HepG2 (cell line): ENCODE results near the gene UBE2S. TPM values are rescaled to one million over a fixed set of nuclear protein-coding genes. Genes with fewer than 3 reads are reported as not detected.

Source experiments
- ATAC-seq: fragments of 200-7000 bp; cut with Tn5 transposase; 3 replicates; pipeline ENCODE4 v1.9.1; 2020; ENCODE audit warnings: mild to moderate bottlenecking, moderate library complexity
- BruUV-seq: library from RNA; stranded (reverse); fragments of 400-500 nt; replicated peaks from 2 replicates; lab custom pipeline; 2021; lab: Mats Ljungman, UMichigan
- CTCF ChIA-PET: fragments of 300-600 bp; formaldehyde crosslinking; extraction: SDS; loops from one replicate; lab custom pipeline; 2021; ENCODE audit warnings: low total read pairs, inconsistent platforms, low intra/inter-chr PET ratio; lab: Yijun Ruan, JAX
- POLR2A ChIA-PET: fragments of 350-600 bp; sonication (Branson Sonifier 250); formaldehyde crosslinking; loops from one replicate; lab custom pipeline; 2020; ENCODE audit warnings: antibody characterized with exemption, inconsistent platforms; lab: Yijun Ruan, JAX
- DNase-seq: peaks from one replicate; pipeline ENCODE4 v3.0.0-alpha.2; 2015; ENCODE audit warnings: low spot score
- FAIRE-seq: peaks from 3 replicates; lab custom pipeline; 2011; peaks lifted over from hg19 to GRCh38; lab: Jason Lieb, UNC
- H2AFZ ChIP-seq: one replicate; pipeline ENCODE4 v1.6.1; 2011; ENCODE audit warnings: low read length, inconsistent platforms
- H3K27ac ChIP-seq: fragments of 300-600 bp; 3 replicates; pipeline ENCODE4 v1.8.0; 2011; ENCODE audit warnings: mixed run types, mild to moderate bottlenecking, mixed read lengths, low read length, inconsistent platforms; ENCODE audit not compliant: insufficient read depth; ENCODE audit errors: extremely low read length
- H3K27me3 ChIP-seq, 2 experiments: fragments of 200-600 bp in 1 of 2; 2 replicates in 1 of 2; 3 replicates in 1 of 2; pipeline versions ENCODE4 v1.6.0 to v1.8.0; 2011; ENCODE audit warnings: low read length in 2 of 2, mild to moderate bottlenecking in 2 of 2, moderate library complexity in 2 of 2, inconsistent platforms in 1 of 2; ENCODE audit not compliant: insufficient read depth in 2 of 2, control insufficient read depth in 1 of 2
- H3K36me3 ChIP-seq, 2 experiments: fragments of 200-600 bp in 1 of 2; replicated peaks in 1 of 2; 2 replicates in 1 of 2; 3 replicates in 1 of 2; pipeline versions ENCODE4 v1.5.1 to v1.8.0; 2011; ENCODE audit warnings: low read length in 2 of 2, inconsistent platforms in 1 of 2; ENCODE audit not compliant: insufficient read depth in 2 of 2, control insufficient read depth in 1 of 2
- H3K4me1 ChIP-seq: 2 replicates; pipeline ENCODE4 v1.5.1; 2012; ENCODE audit warnings: low read length, inconsistent platforms; ENCODE audit not compliant: insufficient read depth
- H3K4me2 ChIP-seq: 2 replicates; pipeline ENCODE4 v1.6.0; 2011; ENCODE audit warnings: low read depth, low read length, inconsistent platforms
- H3K4me3 ChIP-seq, 3 experiments: fragments of 200-600 bp in 1 of 3; sonication (generic), shearing (Covaris generic) in 1 of 3; replicated peaks in 1 of 3; 2 replicates each; pipeline ENCODE4 v1.5.1; 2011 to 2016; ENCODE audit warnings: low read length in 3 of 3, inconsistent platforms in 2 of 3, low read depth in 2 of 3, mild to moderate bottlenecking in 2 of 3, control low read depth in 1 of 3, mixed read lengths in 1 of 3; ENCODE audit not compliant: insufficient read depth in 1 of 3
- H3K79me2 ChIP-seq: one replicate; pipeline ENCODE4 v1.6.1; 2011; ENCODE audit warnings: low read length, inconsistent platforms; ENCODE audit not compliant: insufficient read depth
- H3K9ac ChIP-seq: 2 replicates; pipeline ENCODE4 v1.6.0; 2011; ENCODE audit warnings: mild to moderate bottlenecking, low read depth, low read length, inconsistent platforms; ENCODE audit not compliant: insufficient read depth
- H3K9me3 ChIP-seq: 2 replicates; pipeline ENCODE4 v1.5.1; 2012; ENCODE audit warnings: mild to moderate bottlenecking, low read length
- H4K20me1 ChIP-seq: 2 replicates; pipeline ENCODE4 v1.6.0; 2011; ENCODE audit warnings: inconsistent platforms, mild to moderate bottlenecking, low read length, moderate library complexity; ENCODE audit not compliant: insufficient read depth
- ATAD3A ChIP-seq: sonication (generic); formaldehyde crosslinking; IDR thresholded peaks from 2 replicates; pipeline ENCODE4 v1.4.0; 2020; ENCODE audit warnings: missing genetic modification reagents
- BRD4 ChIP-seq: sonication (generic); formaldehyde crosslinking; IDR thresholded peaks from 2 replicates; pipeline ENCODE4 v1.4.0; 2020; ENCODE audit warnings: missing genetic modification reagents
- HOXD1 ChIP-seq: sonication (generic); formaldehyde crosslinking; IDR thresholded peaks from 2 replicates; pipeline ENCODE4 v1.5.0; 2020; ENCODE audit warnings: missing genetic modification reagents
- KDM5B ChIP-seq: sonication (generic); formaldehyde crosslinking; IDR thresholded peaks from 2 replicates; pipeline ENCODE4 v1.4.0; 2020; ENCODE audit warnings: missing genetic modification reagents, mild to moderate bottlenecking, borderline replicate concordance
- MXD4 ChIP-seq: IDR thresholded peaks from 2 replicates; pipeline ENCODE4 v1.6.1; 2016; ENCODE audit warnings: mild to moderate bottlenecking, missing biosample characterization, missing genetic modification reagents
- NCOA1 ChIP-seq: sonication (generic); formaldehyde crosslinking; IDR thresholded peaks from 2 replicates; pipeline ENCODE4 v1.9.0; 2021; ENCODE audit warnings: missing genetic modification reagents
- PHB2 ChIP-seq: fragments of 450-650 bp; IDR thresholded peaks from 2 replicates; pipeline ENCODE4 v1.6.1; 2018; ENCODE audit not compliant: partially characterized antibody
- PITX1 ChIP-seq: sonication (generic); formaldehyde crosslinking; IDR thresholded peaks from 2 replicates; pipeline ENCODE4 v1.5.1; 2020; ENCODE audit warnings: mild to moderate bottlenecking, missing genetic modification reagents
- POLR2G ChIP-seq: fragments of 200-400 bp; formaldehyde crosslinking; IDR thresholded peaks from 2 replicates; pipeline ENCODE4 v1.6.1; 2018; ENCODE audit warnings: mild to moderate bottlenecking, low read depth, low read length, moderate library complexity
- SALL2 ChIP-seq: sonication (generic); formaldehyde crosslinking; IDR thresholded peaks from 2 replicates; pipeline ENCODE4 v1.8.1; 2023; ENCODE audit warnings: mild to moderate bottlenecking, missing genetic modification reagents, inconsistent platforms
- SAP130 ChIP-seq: IDR thresholded peaks from 2 replicates; pipeline ENCODE4 v1.6.1; 2016; ENCODE audit warnings: low read depth
- TBP ChIP-seq: sonication (generic); formaldehyde crosslinking; IDR thresholded peaks from 2 replicates; pipeline ENCODE4 v1.5.0; 2020; ENCODE audit warnings: missing genetic modification reagents
- TBX2 ChIP-seq: sonication (generic); formaldehyde crosslinking; IDR thresholded peaks from 2 replicates; pipeline ENCODE4 v1.5.0; 2020; ENCODE audit warnings: missing genetic modification reagents, mild to moderate bottlenecking, borderline replicate concordance
- THAP11 ChIP-seq: IDR thresholded peaks from 2 replicates; pipeline ENCODE4 v1.6.1; 2016; ENCODE audit warnings: missing biosample characterization, missing genetic modification reagents
- ZNF274 ChIP-seq: sonication (generic); formaldehyde crosslinking; IDR thresholded peaks from 2 replicates; pipeline ENCODE4 v1.5.1; 2020; ENCODE audit warnings: mild to moderate bottlenecking, missing genetic modification reagents
- ZNF605 ChIP-seq: sonication (generic); formaldehyde crosslinking; IDR thresholded peaks from 2 replicates; pipeline ENCODE4 v1.8.0; 2022; ENCODE audit warnings: mild to moderate bottlenecking, missing genetic modification reagents
- ZNF709 ChIP-seq: sonication (generic); formaldehyde crosslinking; IDR thresholded peaks from 2 replicates; pipeline ENCODE4 v1.5.0; 2020; ENCODE audit warnings: mild to moderate bottlenecking, missing genetic modification reagents
- WGBS: methylation state at CpG from one replicate; pipeline ENCODE4 v1.1.6; 2017; ENCODE audit warnings: low lambda C conversion rate; 5-methylcytosine and 5-hydroxymethylcytosine counted together
- in situ Hi-C: cut with HindIII; loops from 2 replicates; pipeline ENCODE4 v1.10.0; 2017; ENCODE audit warnings: low pct_unique_long_range_greater_than_20kb; ENCODE audit not compliant: extremely low pct_ligation_motif_present
- intact Hi-C: fragments of 100-400 bp; cut with micrococcal nuclease; formaldehyde crosslinking; loops from one replicate; pipeline ENCODE4 v1.10.0; 2022; ENCODE audit not compliant: unreplicated experiment
- polyA plus RNA-seq, 8 experiments: library from polyadenylated mRNA; depleted of rRNA in 3 of 8; stranded (reverse) in 7 of 8; unstranded in 1 of 8; fragments of >200 nt; fragmentation: Illumina TruSeq in 4 of 8; extraction: Trizol in 4 of 8; gene quantifications; 2 replicates each; pipeline versions ENCODE4 v1.2.1 to v1.2.3, GENCODE V29; 2011 to 2016; ENCODE audit warnings: low read depth in 4 of 8, missing spikeins in 1 of 8, mixed read lengths in 1 of 8; ENCODE audit not compliant: insufficient read depth in 1 of 8
- total RNA-seq, 5 experiments: library from RNA; depleted of rRNA; stranded (reverse); fragments of >200 nt; fragmentation: Illumina TruSeq; extraction: Trizol; gene quantifications; 2 replicates each; pipeline ENCODE4 v1.2.3, GENCODE V29; 2016; ENCODE audit warnings: low read depth in 1 of 5
- TF ChIP-seq, protein P1 (sequence below): sonication (generic); formaldehyde crosslinking; IDR thresholded peaks from 2 replicates; pipeline ENCODE4 v1.5.1; 2020; ENCODE audit warnings: mild to moderate bottlenecking, missing genetic modification reagents, moderate library complexity
- TF ChIP-seq, protein P2 (sequence below): sonication (generic); formaldehyde crosslinking; conservative IDR thresholded peaks from 2 replicates; pipeline ENCODE4 v1.4.0; 2020; ENCODE audit warnings: missing genetic modification reagents
- TF ChIP-seq, protein P3 (sequence below): sonication (generic); formaldehyde crosslinking; IDR thresholded peaks from 2 replicates; pipeline ENCODE4 v1.8.1; 2023; ENCODE audit warnings: mild to moderate bottlenecking, missing genetic modification reagents

UBE2S gene
- total and polyA plus RNA-seq, 2 of the 13 experiments (the other 11 are each of a cell fraction or from before 2014, with no cell fraction given), result 32.2 to 39.3 TPM

GRCh38 chr19:55437410-55437809 is 29.8 kb upstream of the UBE2S start:
- Histone ChIP-seq H3K9ac (no peak overlapping the region), H3K36me3 (no peaks in the 10 kb centered on the region), H4K20me1 (peaks cover 4% of the 10 kb centered on the region; the same call in 1 of the 2 replicates), H3K27ac (no peak overlapping the region), H3K79me2 (no peaks in the 10 kb centered on the region), H3K4me1 (no peaks in the 10 kb centered on the region), H3K9me3 (no peaks in the 10 kb centered on the region), H3K4me2 (no peak overlapping the region), H3K4me3 (no peak overlapping the region), H3K27me3 (peaks cover 5 to 21% of the 10 kb centered on the region in 2 experiments; a peak in 4 of 5 replicates), H2AFZ (no peak overlapping the region)
- ATAC-seq, result peak; percentile 79
- ChIA-PET POLR2A (interaction anchor here (1.0 to 1.2 kb wide), 3 partner anchors 23 to 30 kb away, joined by 3 to 8 read pairs (median 5); partner anchors contain the start of genes ISOC2 and UBE2S), CTCF (no interaction called here)
- peak; percentile 40 for FAIRE-seq
- in situ Hi-C loops (no loop called here), intact Hi-C loops (no loop called here)
- 4% methylated on average over 7 of the region's 17 CpGs for WGBS
- peak; percentile 46 for DNase-seq
- no TSS peak for BruUV-seq
- TF ChIP-seq NCOA1 (CRISPR knock-in tag), result no peak
- peak; percentile 59; the same call in 1 of the 2 replicates for TF ChIP-seq ZNF709 (CRISPR knock-in tag)
- peak; percentile 55; the same call in 1 of the 2 replicates for TF ChIP-seq MXD4 (CRISPR knock-in tag)
- TF ChIP-seq, protein P1, sequence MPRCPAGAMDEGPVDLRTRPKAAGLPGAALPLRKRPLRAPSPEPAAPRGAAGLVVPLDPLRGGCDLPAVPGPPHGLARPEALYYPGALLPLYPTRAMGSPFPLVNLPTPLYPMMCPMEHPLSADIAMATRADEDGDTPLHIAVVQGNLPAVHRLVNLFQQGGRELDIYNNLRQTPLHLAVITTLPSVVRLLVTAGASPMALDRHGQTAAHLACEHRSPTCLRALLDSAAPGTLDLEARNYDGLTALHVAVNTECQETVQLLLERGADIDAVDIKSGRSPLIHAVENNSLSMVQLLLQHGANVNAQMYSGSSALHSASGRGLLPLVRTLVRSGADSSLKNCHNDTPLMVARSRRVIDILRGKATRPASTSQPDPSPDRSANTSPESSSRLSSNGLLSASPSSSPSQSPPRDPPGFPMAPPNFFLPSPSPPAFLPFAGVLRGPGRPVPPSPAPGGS (CRISPR knock-in tag), result 0 out of 2 replicates have a peak, but pooled peaks have one; percentile 34
- 0 out of 2 replicates have a peak, but pooled peaks have one; percentile 27 for TF ChIP-seq PITX1 (CRISPR knock-in tag)
- 0 out of 2 replicates have a peak, but pooled peaks have one; percentile 40 for TF ChIP-seq HOXD1
- TF ChIP-seq ATAD3A (CRISPR knock-in tag), result no peak
- TF ChIP-seq KDM5B (CRISPR knock-in tag), result peak; percentile 31; the same call in 1 of the 2 replicates
- no peak for TF ChIP-seq ZNF274
- peak; percentile 43; the same call in 1 of the 2 replicates for TF ChIP-seq TBX2 (CRISPR knock-in tag)
- TF ChIP-seq, protein P2, sequence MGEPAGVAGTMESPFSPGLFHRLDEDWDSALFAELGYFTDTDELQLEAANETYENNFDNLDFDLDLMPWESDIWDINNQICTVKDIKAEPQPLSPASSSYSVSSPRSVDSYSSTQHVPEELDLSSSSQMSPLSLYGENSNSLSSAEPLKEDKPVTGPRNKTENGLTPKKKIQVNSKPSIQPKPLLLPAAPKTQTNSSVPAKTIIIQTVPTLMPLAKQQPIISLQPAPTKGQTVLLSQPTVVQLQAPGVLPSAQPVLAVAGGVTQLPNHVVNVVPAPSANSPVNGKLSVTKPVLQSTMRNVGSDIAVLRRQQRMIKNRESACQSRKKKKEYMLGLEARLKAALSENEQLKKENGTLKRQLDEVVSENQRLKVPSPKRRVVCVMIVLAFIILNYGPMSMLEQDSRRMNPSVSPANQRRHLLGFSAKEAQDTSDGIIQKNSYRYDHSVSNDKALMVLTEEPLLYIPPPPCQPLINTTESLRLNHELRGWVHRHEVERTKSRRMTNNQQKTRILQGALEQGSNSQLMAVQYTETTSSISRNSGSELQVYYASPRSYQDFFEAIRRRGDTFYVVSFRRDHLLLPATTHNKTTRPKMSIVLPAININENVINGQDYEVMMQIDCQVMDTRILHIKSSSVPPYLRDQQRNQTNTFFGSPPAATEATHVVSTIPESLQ (CRISPR knock-in tag), result 0 out of 2 replicates have a peak, but pooled peaks have one; percentile 81
- peak; percentile 71; the same call in 1 of the 2 replicates for TF ChIP-seq ZNF605 (CRISPR knock-in tag)
- TF ChIP-seq, protein P3, sequence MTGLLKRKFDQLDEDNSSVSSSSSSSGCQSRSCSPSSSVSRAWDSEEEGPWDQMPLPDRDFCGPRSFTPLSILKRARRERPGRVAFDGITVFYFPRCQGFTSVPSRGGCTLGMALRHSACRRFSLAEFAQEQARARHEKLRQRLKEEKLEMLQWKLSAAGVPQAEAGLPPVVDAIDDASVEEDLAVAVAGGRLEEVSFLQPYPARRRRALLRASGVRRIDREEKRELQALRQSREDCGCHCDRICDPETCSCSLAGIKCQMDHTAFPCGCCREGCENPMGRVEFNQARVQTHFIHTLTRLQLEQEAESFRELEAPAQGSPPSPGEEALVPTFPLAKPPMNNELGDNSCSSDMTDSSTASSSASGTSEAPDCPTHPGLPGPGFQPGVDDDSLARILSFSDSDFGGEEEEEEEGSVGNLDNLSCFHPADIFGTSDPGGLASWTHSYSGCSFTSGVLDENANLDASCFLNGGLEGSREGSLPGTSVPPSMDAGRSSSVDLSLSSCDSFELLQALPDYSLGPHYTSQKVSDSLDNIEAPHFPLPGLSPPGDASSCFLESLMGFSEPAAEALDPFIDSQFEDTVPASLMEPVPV (CRISPR knock-in tag), result no peak
- 0 out of 2 replicates have a peak, but pooled peaks have one; percentile 60 for TF ChIP-seq SALL2 (CRISPR knock-in tag)
- no peak for TF ChIP-seq TBP (CRISPR knock-in tag)
- TF ChIP-seq THAP11, result peak; percentile 45; the same call in 1 of the 2 replicates
- no peak for TF ChIP-seq PHB2
- peak; percentile 70 for TF ChIP-seq SAP130
- TF ChIP-seq BRD4 (CRISPR knock-in tag), result no peak
- no peak for TF ChIP-seq POLR2G
